ENCODE results near the gene KLK10. TPM values are rescaled to one million over a fixed set of nuclear protein-coding genes. Genes with fewer than 3 reads are reported as not detected.

Gene KLK10
- total RNA-seq, 1 donor from 2014 or later, result 225 TPM

DNA sequence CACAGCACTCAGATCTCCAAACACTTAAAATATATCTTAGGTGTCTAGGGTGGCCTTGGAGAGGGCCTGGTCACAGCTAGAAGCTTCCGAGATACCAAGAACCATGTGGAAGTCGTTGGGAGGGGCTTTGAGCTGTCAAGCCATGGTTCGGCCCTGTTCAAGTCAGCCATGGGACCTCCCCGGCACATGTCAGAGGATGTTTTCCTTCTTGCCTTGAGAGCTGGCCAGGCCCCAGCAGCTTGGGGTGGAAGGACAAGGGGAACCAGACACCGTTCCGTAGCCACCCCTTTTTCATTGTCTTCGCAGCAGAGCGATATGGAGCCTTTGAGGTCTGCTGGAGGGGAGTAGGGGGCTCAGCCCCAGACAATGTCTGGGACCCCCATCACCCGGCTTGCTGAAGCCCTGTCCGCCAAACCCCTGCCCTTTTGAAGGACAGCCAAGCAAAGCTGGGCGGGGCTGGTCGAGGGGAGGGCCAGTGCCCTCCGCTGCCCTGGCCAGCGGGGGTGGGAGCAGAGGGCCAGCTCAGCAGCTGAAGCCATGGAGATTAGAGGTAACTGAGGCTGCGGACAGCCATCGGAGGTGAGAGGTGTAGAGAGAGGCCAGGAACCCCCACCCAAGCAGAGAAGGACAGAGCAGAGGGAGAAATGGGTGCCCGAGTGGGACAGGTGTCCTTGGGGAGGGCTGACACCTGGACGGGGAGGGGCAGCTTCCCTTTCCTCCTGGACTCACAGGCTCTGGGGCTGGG, 6.5 kb upstream of the KLK10 start:
- peak; percentile 8 for ATAC-seq

DNA sequence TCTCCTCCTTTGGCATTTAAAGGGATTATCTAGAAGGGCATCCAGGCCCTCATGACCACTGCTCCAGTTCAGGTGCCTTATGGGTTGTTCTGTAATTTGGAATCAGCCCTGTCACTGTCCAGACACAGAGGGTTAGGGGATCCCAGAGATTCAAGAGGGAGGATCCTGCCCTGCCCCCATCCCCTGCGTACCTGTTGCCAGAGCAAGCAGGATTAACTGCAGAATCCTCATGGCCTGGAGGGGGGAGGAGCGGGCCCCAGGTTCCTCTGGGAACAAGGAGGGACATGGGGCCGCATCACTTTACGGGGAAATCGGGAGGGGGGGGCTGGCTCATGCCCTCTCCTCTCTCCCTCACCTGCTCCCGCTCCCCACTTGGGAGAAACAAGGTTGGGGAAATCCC, 5.9 kb upstream of the KLK10 start:
- no peak for ATAC-seq

DNA sequence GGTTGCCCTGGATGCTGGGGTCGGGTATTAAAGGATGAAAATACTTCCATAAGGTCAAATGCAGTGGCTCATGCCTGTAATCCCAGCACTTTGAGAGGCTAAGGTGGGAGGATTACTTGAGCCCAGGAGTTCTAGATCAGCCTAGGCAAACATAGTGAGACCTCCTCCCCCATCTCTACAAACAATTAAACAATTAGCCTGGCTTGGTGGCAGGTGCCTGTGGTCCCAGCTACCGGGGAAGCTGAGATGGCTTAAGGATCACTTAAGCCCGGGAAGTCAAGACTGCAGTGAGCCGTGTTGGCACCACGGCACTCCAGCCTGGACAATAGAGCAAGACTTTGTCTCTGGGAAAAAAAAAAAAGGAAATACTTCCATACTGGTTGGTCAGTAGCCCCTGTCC, 5.4 kb upstream of the KLK10 start:
- no peak for ATAC-seq

DNA sequence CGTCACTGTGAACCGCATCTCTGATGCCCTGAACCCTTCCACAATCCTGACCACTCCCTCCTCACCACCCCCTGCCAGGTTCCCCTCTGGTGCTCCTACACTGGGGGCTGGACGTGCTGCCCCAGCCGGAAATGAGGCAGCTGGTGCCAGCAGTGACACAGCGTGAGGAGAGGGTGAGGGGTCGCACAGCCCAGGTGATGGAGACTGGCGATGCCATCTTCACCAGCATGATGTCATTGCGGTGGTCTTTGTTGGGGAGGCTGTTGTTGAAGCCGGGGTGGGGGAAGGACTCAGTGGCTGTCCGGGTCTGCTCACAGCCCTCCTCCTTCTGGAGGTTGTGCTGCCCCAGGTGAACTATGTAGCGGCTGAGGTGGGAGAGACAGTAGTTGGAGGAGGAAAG, 4.4 kb upstream of the KLK10 start:
- ATAC-seq, result no peak

DNA sequence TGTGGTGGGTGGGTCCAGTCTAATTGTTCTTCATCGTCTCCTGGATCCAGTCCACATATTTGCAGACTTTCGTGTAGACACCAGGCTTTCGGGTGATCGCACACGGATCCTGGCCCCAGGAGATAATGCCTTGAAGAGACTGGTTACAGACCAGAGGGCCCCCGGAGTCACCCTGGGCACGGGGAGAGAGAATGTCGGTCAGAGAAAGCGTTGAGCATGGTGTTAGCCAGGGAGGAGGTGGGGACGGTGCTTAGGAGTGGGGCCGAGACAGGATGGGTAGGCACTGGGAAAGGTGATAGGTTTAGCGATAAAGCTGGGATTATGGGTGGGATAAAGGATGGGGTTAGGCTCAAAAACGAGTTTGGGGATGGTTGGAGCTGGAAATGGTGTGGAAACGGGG, 3.0 kb upstream of the KLK10 start:
- no peak for ATAC-seq

DNA sequence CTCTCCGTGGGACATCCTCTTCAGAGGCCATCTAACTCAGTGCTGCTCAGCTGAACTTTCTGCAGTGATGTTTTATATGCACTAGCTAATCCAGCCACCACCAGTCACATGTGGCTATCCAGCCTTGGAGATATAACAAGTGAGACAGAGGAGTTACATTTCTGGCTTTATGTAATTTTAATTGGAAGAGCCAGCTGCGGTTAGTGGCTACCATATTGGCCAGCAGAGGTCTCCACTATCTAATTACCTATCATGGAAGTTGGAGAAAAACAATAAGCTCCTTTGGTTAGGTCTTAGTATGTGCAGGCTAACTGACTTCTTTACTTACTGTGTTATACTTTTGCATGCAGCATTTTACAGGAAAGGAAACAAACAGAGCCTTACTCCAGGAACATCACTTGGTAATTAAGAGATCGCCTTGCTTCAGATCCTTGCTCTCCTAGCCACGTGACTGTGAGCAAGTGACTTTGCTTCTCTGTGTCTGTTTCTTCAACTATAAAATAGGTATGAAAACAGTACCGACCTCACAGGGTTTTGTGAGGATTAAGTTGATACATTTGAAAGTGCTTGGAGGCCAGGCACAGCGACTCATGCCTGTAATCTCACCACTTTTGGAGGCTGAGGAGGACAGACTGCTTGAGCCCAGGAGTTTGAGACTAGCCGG, 1.6 kb upstream of the KLK10 start:
- ATAC-seq, result peak; percentile 0

DNA sequence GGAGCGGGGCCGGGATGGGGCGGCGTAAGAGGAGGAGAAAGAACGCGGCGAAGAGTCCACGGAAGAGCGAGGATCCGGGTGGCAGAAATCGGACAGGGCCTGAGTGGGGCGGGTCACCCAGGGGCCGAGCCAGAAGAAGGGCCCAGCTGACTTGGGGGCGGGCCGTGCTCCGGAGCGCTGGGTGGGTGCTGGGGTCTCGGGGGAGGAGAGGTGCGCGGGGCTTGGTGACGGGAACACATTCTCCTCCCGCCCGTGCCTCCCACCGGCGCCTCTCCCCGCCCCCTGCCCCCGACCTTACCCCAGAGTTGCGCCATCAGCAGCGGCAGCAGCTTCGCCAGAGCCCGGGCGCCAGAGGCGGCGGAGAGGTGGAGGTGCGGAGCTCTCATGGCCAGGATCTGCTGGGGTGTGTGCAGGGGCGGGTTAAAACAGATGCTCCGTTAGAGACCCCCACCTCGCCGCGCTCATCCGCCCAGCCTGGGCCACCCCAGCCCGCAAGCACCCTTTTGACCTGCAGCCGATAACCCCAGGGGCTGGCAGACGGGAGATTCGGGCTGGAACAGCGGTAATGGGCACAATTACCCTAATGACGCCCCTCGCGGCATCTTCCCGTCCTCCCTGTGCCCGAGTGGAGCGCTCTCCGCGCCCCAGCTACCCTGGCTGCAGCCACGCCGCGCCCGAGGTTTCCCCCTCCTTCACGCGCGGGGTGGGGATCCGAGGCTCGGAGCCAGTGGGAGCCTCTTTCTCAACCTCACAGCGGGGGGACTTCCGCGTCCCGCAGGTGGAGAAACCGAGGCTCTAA, 565 bp downstream of the KLK10 start:
- ATAC-seq, result peak; percentile 59

DNA sequence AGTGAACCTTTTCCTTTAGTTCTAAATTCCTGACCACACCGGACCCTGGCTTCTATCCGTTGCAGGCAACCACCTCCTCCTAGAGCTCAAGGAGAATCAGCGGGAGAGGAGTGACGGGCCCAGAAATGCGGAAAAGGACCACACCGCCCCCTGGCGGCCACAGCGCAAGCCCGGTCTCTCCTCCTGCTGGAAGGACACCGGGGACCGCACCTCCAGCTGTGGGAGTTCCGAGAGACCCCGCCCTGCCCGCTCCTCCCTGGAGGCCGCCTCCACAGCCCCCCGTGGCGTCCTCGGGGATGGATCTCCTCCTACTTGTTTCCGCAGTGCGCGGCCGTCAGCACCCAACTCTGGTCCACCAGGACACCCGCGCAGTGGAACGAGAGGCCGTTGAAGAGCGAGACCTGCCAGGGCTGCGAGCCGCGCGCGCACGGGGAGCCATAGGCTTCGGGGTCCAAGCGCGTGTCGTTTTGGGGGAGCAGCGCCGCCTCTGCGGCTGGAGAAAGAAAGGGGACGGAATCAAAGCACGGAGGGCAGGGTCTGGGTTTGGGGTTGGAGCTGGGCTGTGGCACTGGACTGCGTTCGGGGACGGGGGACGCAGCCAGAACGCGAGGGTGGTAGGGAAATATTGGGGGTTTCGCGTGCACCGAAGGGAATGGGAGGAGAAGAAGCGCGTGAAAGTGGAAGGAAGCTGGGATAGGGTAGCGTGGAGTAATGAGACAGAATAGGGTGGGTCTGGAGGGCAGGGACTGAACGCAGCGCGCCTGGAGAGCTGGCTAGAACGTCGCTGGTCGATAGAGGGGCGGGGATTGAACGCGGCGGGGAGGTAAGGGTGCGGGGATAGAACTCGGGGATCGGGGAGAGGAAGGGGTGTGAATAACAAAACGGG, 2.5 kb downstream of the KLK10 start:
- peak; percentile 35 for ATAC-seq

DNA sequence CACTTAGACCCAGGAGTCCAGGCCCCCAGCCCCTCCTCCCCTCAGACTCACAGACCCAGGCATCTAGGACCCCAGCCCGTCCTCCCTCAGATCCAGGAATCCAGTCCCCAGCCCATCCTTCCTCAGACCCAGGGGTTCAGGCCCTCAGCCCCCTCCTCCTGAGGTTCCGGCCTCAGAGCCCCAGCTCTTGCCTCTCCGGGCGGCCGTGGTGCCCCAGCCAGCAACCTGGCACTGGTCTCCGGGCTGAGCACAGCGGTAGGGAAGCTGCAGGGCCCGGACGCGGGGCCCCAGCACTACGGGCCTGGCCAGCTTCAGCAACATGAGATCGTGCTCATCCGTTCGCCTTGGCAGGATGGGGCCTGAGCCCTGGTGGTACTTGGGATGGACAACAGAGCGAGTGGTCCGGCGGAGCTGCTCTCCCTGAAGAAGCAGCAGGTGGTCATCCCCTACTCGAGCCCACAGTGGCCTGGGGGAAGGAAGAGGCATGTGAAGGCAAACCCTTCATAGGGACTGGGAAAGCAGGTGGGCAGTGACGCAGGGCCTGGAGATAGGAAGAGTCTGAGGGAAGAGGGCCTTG, 3.7 kb downstream of the KLK10 start:
- ATAC-seq, result no peak

DNA sequence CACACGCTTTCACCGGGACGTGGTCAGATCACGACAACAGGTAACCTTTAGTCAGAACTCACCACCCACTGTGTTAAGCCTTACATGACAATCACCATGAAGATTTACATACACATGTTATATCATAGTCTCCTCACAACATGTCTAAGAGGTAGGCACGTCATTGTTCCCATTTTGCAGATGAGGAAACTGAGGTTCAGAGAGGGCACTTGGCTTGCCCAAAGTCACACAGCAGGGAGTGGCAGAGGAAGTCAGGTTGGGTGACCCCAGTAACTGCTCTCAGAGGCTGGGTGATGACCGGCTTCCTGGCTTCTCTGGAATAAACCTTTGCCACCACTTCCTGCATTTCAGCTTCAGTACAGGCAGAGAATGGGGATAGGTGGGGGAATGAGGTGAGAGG, 5.3 kb downstream of the KLK10 start:
- ATAC-seq, result no peak

DNA sequence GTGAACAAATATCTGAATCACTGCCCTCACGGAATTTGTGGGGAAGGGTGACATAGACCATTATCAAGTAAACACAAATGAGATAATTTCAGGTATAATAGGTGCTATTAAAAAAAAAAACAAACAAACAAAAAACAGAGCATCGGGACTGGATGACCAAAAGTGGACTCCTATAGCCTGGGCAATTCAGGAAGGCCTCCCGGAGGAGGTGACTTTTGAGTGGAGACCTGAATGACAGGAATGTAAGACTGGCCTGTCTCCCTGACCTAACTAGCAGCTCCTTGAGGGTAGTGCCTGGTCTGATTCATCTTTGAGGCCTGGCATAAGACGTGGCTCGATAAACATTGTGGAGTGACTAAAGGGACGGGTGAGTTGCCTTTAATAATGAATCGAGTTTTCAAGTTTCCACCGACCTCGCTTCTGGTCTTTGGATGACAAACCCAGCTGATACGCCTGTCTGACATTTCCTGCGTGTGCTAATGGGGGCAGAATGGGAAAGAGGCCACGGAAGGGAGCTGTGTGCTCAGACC, 6.8 kb downstream of the KLK10 start:
- ATAC-seq, result peak; percentile 19

DNA sequence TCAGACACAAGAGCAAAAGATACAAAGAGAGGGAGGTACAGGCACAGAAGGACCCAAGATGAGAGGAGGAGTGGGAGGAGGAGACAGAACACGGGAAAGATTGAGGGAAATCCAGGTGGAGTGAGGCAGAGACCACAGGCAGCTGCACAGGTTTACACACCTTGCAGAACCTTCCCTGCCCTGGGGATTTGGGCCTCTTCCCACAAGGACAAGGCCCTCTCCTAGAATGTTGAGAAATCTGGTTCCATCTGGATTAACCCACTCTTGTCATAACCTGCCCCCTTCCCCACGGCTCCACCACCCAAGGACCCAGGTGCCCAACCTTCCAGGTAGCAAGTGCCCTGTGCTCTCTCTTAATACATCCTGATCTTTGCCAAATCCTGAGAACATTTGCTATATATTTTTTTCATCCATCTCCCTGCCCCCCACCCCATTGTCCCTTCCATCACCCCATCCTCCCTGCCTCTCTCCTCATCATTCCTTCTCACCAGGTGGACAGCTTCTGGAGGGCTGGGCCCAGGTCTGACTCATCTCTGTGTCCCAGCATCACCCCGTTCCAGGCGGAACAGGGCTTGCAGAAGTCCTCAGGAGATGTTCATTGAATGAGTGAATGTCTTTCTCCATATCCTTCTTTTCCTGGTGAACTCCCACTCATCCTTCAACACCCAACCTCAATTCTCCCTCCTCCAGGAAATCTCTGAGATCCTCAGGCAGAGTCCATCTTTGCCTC, 9.3 kb downstream of the KLK10 start:
- peak; percentile 77 for ATAC-seq

DNA sequence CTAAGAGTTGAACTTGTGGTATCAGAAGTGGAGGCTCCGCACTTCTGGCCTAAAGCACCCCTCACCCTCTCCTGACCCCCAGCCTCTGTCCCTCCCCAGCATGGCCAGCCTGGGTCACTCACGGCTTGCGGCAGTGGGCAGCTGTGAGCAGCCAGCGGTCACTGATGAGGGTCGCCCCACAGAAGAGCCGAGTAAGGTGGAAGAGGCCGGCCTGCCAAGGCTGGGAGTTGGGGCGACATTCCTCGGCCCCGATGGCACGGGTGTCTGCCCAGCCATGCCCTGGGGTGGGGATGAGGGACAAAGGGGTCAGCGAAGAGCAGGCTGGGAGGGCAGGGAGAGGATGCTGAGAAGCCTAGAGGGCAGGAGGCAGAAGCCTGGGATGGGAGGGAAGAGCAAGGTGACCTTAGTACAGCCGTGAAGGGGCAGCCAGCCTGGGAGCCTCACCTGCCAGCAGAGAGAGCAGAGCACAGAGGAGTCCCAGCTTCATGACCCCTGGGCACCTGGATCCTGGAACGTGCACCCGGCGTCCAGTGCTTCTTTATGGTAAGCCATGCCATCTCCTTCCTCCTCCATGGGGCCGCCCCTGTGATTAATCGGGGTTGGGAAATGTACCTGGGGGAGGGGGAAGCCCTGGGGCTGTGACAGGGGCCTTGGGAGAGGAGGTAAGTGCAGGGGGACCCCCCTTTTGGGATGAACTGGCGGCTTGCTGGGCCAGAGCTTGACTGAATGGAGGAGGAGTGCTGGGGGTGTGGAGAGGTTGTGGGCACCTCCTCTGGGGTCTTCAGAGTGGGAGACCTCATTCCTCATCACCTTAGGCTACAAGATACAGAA, 10.2 kb downstream of the KLK10 start:
- ATAC-seq, result peak; percentile 22

DNA sequence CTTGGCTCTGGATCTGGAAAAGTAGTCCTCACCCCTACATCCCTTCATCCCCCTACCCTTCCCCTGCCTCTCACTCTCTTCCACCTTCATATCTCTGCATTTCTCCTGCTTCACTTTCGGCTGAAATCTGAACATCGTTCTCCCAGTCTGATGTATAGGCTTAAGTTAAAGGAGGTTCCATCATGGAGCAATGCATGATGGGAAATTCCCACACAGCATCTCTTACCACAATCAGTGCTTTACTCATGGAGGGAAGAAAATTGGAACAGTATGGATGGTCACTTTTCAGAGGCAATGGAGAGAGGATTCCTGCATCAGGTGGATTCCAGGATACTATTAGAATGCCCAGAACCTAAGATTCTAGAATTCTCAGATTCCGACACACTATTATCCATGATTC, 12.0 kb downstream of the KLK10 start:
- no peak for ATAC-seq

DNA sequence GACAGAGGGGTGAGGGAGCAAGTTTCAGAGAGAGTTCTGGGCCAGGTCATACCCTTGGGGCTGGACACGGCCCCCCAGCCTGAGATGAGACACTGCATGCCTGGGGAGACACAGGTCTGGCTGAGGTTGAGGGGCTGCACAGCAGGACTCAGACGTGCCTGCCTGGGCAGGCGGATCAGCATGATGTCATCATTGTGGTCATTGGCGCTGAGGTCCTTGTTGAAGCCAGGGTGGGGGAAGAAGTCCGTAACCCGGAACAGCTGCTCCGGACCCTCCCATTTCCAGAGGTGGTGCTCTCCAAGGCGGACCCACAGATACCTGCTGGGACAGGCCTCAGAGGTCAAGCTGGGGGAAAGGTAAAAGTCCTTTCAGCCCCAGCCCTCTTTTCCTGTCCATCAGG, 13.1 kb downstream of the KLK10 start:
- no peak for ATAC-seq

DNA sequence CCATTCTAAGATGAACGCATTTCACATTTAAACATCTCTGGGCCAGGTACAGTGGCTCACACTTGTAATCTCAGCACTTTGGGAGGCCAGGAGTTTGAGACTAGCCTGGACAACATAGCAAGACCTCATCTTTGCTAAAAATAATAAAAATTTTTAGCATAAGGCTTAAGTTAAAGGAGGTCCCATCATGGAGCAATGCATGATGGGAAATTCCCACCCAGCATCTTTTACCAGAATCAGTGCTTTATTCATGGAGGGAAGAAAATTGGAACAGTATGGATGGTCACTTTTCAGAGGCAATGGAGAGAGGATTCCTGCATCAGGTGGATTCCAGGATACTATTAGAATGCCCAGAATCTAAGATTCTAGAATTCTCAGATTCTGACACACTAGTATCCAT, 14.3 kb downstream of the KLK10 start:
- no peak for ATAC-seq

DNA sequence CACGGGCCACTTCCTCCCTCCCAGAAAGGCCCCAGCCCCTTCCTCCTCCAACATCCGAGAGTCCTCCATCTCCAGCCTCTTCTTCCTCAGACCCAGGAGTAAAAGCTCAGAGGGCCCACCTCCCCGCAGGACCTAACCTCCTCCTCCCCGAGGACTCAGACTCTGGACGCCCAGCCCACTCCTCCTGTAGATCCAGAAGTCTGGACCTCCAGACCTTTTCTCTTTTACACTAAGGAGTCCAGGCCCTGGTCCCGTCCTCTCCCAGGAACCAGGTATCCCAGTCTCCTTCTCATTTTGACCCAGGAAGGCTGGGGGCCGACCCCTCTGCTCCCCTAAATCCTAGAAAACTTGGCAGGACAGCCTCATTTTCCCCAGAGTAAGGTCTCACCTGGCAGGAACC, 16.2 kb downstream of the KLK10 start:
- no peak for ATAC-seq

DNA sequence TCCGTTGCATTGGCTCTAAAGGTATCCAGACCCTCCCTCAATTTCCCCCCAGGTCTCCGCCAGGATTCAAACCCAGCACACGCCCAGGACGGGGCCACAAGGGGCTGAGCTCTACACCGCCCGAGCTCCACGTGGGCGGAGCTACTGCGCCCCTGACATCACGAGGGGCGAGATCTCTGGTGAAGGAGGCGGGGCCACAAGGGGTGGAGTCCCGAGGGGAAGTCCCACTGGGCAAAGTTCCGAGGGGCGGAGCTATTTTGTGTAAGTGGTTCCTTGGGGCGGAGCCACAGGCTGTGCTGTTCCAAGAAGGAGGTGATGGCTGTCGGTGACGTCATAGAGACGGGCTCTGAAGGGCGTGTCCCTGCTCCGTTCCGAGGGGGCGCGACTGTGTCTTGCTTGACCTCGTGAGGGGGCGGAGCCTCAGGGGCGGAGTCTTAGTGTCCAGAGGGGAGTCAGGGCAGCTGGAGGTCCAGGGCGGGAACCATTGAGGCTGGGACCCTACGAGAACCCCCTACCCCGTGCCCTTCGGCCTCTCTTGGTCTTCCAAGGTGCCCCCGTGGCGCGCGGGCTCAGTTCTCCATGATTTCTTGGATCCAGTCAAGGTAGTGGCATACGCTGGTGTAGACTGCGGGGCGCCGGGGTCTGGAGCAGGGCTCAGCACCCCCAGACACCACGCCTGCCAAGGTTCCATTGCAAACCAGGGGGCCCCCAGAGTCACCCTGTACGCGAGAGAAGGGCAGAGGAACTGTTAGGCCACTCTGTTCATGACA, 16.8 kb downstream of the KLK10 start:
- ATAC-seq, result peak; percentile 85

DNA sequence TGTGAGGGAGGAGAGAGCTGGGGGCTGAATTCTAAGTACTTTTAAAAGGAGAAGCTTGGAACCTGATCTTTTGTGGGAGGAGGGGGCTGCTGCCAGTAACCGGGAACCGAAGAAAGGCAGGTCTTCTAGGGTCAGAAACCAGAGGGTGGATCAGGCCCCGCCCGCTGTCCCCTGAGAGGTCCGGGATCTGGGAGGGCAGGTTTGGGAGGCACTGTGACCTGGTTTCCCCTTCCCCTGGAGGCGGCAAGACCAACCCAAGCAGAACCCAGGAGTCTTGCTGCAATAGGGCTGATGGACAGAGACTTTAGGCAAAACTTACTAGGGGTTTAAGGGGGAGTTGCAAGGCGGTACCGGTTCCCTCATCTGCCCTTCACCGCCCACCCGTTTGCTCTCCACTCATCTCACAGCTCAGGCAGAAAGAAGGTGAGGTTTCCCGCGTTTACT, 17.4 kb downstream of the KLK10 start:
- ATAC-seq, result peak; percentile 68

All from esophagus mucosa (tissue), 1 donor.